IMR-90 (cell line): ENCODE measurements around the gene DNM3. TPM values are rescaled to one million over a fixed set of nuclear protein-coding genes. Genes with fewer than 3 reads are reported as not detected.

Source experiments
- ATAC-seq: fragments of 200-7000 bp; cut with Tn5 transposase; 2 replicates; pipeline ENCODE4 v1.9.1; 2020; ENCODE audit warnings: low read depth, mild to moderate bottlenecking, moderate library complexity
- BruUV-seq: library from RNA; stranded (reverse); fragments of 400-500 nt; replicated peaks from 2 replicates; lab custom pipeline; 2021; lab: Mats Ljungman, UMichigan
- CTCF ChIA-PET: fragments of 300-600 bp; formaldehyde crosslinking; extraction: SDS; loops from one replicate; lab custom pipeline; 2021; ENCODE audit warnings: antibody characterized with exemption; lab: Yijun Ruan, JAX
- POLR2A ChIA-PET: fragments of 300-600 bp; sonication (Branson Sonifier 250); formaldehyde crosslinking; loops from one replicate; lab custom pipeline; 2022; ENCODE audit warnings: antibody characterized with exemption; ENCODE audit not compliant: unreplicated experiment; lab: Charles Lee
- DNase-seq: peaks from one replicate; pipeline ENCODE4 v3.0.0; 2013
- H2AFZ ChIP-seq: replicated peaks from 2 replicates; pipeline ENCODE3; 2013; ENCODE audit warnings: low read length, mild to moderate bottlenecking; ENCODE audit not compliant: poor library complexity
- H2AK5ac ChIP-seq: 2 replicates; pipeline ENCODE4 v1.6.1; 2013; ENCODE audit warnings: low read depth, low read length, inconsistent platforms
- H2AK9ac ChIP-seq: replicated peaks from 2 replicates; pipeline ENCODE3; 2013; ENCODE audit warnings: mild to moderate bottlenecking, low read depth, low read length, moderate library complexity; ENCODE audit not compliant: poor library complexity
- H2BK120ac ChIP-seq: 2 replicates; pipeline ENCODE4 v1.6.1; 2013; ENCODE audit warnings: low read depth, low read length, inconsistent platforms
- H2BK15ac ChIP-seq: 3 replicates; pipeline ENCODE4 v1.6.1; 2013; ENCODE audit warnings: low read depth, low read length, inconsistent platforms
- H2BK20ac ChIP-seq: 2 replicates; pipeline ENCODE4 v1.6.1; 2013; ENCODE audit warnings: low read depth, mild to moderate bottlenecking, inconsistent platforms, low read length, moderate library complexity
- H2BK5ac ChIP-seq: 2 replicates; pipeline ENCODE4 v1.6.1; 2013; ENCODE audit warnings: mild to moderate bottlenecking, low read depth, low read length, inconsistent platforms; ENCODE audit not compliant: poor library complexity, severe bottlenecking
- H3K14ac ChIP-seq: replicated peaks from 2 replicates; pipeline ENCODE4 v1.6.1; 2013; ENCODE audit warnings: low read depth, low read length, inconsistent platforms
- H3K18ac ChIP-seq: 2 replicates; pipeline ENCODE4 v1.6.1; 2013; ENCODE audit warnings: low read depth, low read length, control low read depth
- H3K23ac ChIP-seq: 2 replicates; pipeline ENCODE4 v1.6.1; 2013; ENCODE audit warnings: low read depth, low read length, inconsistent platforms
- H3K27ac ChIP-seq: 2 replicates; pipeline ENCODE4 v1.5.1; 2013; ENCODE audit warnings: mild to moderate bottlenecking, control low read depth, low read length; ENCODE audit not compliant: insufficient read depth
- H3K27me3 ChIP-seq: 2 replicates; pipeline ENCODE4 v1.6.1; 2013; ENCODE audit warnings: low read length; ENCODE audit not compliant: control insufficient read depth, insufficient read depth
- H3K36me3 ChIP-seq: 2 replicates; pipeline ENCODE4 v1.6.1; 2013; ENCODE audit warnings: low read length, mixed read lengths; ENCODE audit not compliant: control insufficient read depth, insufficient read depth
- H3K4ac ChIP-seq: 2 replicates; pipeline ENCODE4 v1.6.1; 2013; ENCODE audit warnings: low read depth, low read length, inconsistent platforms
- H3K4me1 ChIP-seq: 2 replicates; pipeline ENCODE4 v1.6.1; 2013; ENCODE audit warnings: low read length, mixed read lengths; ENCODE audit not compliant: control insufficient read depth, insufficient read depth
- H3K4me2 ChIP-seq: 2 replicates; pipeline ENCODE4 v1.6.1; 2013; ENCODE audit warnings: low read depth, mild to moderate bottlenecking, control low read depth, low read length, moderate library complexity
- H3K4me3 ChIP-seq: 2 replicates; pipeline ENCODE4 v1.5.1; 2013; ENCODE audit warnings: low read depth, mild to moderate bottlenecking, control low read depth, low read length, moderate library complexity; ENCODE audit not compliant: insufficient read depth
- H3K56ac ChIP-seq: 2 replicates; pipeline ENCODE4 v1.6.1; 2013; ENCODE audit warnings: low read length, inconsistent platforms; ENCODE audit not compliant: insufficient read depth; ENCODE audit errors: extremely low read depth
- H3K79me1 ChIP-seq, 2 experiments: 2 replicates each; pipeline ENCODE4 v1.6.1; 2013; ENCODE audit warnings: low read length in 2 of 2, inconsistent platforms in 1 of 2, low read depth in 1 of 2
- H3K9ac ChIP-seq: 2 replicates; pipeline ENCODE4 v1.6.1; 2013; ENCODE audit warnings: low read depth, low read length, control low read depth
- H3K9me1 ChIP-seq: 2 replicates; pipeline ENCODE4 v1.6.1; 2013; ENCODE audit warnings: low read length, inconsistent platforms; ENCODE audit not compliant: insufficient read depth
- H3K9me3 ChIP-seq: 2 replicates; pipeline ENCODE4 v1.6.1; 2013; ENCODE audit warnings: low read length; ENCODE audit not compliant: control insufficient read depth, insufficient read depth
- H4K20me1 ChIP-seq: 2 replicates; pipeline ENCODE4 v1.6.1; 2013; ENCODE audit warnings: low read length, inconsistent platforms; ENCODE audit not compliant: insufficient read depth
- H4K5ac ChIP-seq: 2 replicates; pipeline ENCODE4 v1.6.1; 2013; ENCODE audit warnings: mild to moderate bottlenecking, low read depth, low read length, control low read depth
- H4K8ac ChIP-seq, 2 experiments: 2 replicates each; pipeline ENCODE4 v1.6.1; 2013; ENCODE audit warnings: low read depth in 2 of 2, low read length in 2 of 2, control low read depth in 1 of 2, inconsistent platforms in 1 of 2
- H4K91ac ChIP-seq: 2 replicates; pipeline ENCODE4 v1.6.1; 2013; ENCODE audit warnings: low read depth, low read length, inconsistent platforms; ENCODE audit not compliant: insufficient read depth
- CEBPB ChIP-seq: IDR thresholded peaks from 2 replicates; pipeline ENCODE4 v1.6.1; 2012; ENCODE audit warnings: low read depth, low read length, improper control_type of control experiment
- CHD1 ChIP-seq: IDR thresholded peaks from 2 replicates; pipeline ENCODE4 v1.6.1; 2012; ENCODE audit warnings: low read depth, low read length, improper control_type of control experiment
- CTCF ChIP-seq: conservative IDR thresholded peaks from 2 replicates; pipeline ENCODE4 v1.5.1; 2012; ENCODE audit warnings: mild to moderate bottlenecking, low read depth, low read length, improper control_type of control experiment
- ELK1 ChIP-seq: fragments of 150-350 bp; IDR thresholded peaks from 2 replicates; pipeline ENCODE4 v1.6.1; 2016; ENCODE audit warnings: low read depth, mild to moderate bottlenecking, low read length, moderate library complexity, borderline replicate concordance
- FOS ChIP-seq: fragments of 150-350 bp; IDR thresholded peaks from 2 replicates; pipeline ENCODE4 v1.6.1; 2016; ENCODE audit warnings: low read depth, low read length
- MAFK ChIP-seq: IDR thresholded peaks from 2 replicates; pipeline ENCODE4 v1.6.1; 2012; ENCODE audit warnings: low read depth, low read length, improper control_type of control experiment
- MAZ ChIP-seq: IDR thresholded peaks from 2 replicates; pipeline ENCODE4 v1.6.1; 2012; ENCODE audit warnings: low read depth, mild to moderate bottlenecking, low read length, improper control_type of control experiment, moderate library complexity, borderline replicate concordance
- MXI1 ChIP-seq: IDR thresholded peaks from 2 replicates; pipeline ENCODE4 v1.6.1; 2012; ENCODE audit warnings: low read depth, mild to moderate bottlenecking, low read length, moderate library complexity, borderline replicate concordance
- NFE2L2 ChIP-seq: fragments of 150-350 bp; IDR thresholded peaks from 2 replicates; pipeline ENCODE4 v1.6.1; 2016; ENCODE audit warnings: low read depth, mild to moderate bottlenecking, low read length
- POLR2A ChIP-seq: IDR thresholded peaks from 2 replicates; pipeline ENCODE4 v1.6.1; 2012; ENCODE audit warnings: mild to moderate bottlenecking, low read depth, low read length
- RAD21 ChIP-seq: IDR thresholded peaks from 2 replicates; pipeline ENCODE4 v1.6.1; 2012; ENCODE audit warnings: low read length, improper control_type of control experiment
- RCOR1 ChIP-seq: IDR thresholded peaks from 2 replicates; pipeline ENCODE4 v1.6.1; 2012; ENCODE audit warnings: mild to moderate bottlenecking, low read length, improper control_type of control experiment; ENCODE audit not compliant: insufficient replicate concordance
- RFX5 ChIP-seq: IDR thresholded peaks from 2 replicates; pipeline ENCODE4 v1.8.0; 2012; ENCODE audit warnings: low read depth, mild to moderate bottlenecking, low read length, moderate library complexity
- SMC3 ChIP-seq: fragments of 150-350 bp; IDR thresholded peaks from 2 replicates; pipeline ENCODE4 v1.6.1; 2016; ENCODE audit warnings: low read depth, mild to moderate bottlenecking, antibody characterized with exemption, low read length, moderate library complexity
- WGBS, 2 experiments: methylation state at CpG; one replicate each; pipeline versions ENCODE4 v1.1.5 to v1.1.7; 2013; ENCODE audit warnings: missing lambda C conversion rate in 2 of 2; ENCODE audit not compliant: insufficient read length in 1 of 2; ENCODE audit errors: extremely low coverage in 2 of 2; 5-methylcytosine and 5-hydroxymethylcytosine counted together
- dilution Hi-C: fragments of 300-500 bp; cut with HindIII; formaldehyde crosslinking; loops from one replicate; pipeline ENCODE4 v1.14.3; 2018; ENCODE audit warnings: low sequenced_read_pairs; ENCODE audit not compliant: unreplicated experiment
- in situ Hi-C: fragments of 300-500 bp; cut with MboI; formaldehyde crosslinking; loops from 3 replicates; pipeline ENCODE4 v1.14.3; 2019; ENCODE audit warnings: low sequenced_read_pairs, inconsistent platforms, mixed read lengths
- intact Hi-C: fragments of 100-400 bp; cut with micrococcal nuclease; formaldehyde crosslinking; loops from 2 replicates; pipeline ENCODE4 v1.10.0; 2022
- polyA plus RNA-seq, 3 experiments: library from polyadenylated mRNA; depleted of rRNA; stranded (reverse); fragments of >200 nt; gene quantifications; 2 replicates each; pipeline ENCODE4 v1.2.3, GENCODE V29; 2012; ENCODE audit warnings: low replicate concordance in 1 of 3
- total RNA-seq: library from RNA; depleted of rRNA; stranded (reverse); fragments of >200 nt; gene quantifications from 2 replicates; pipeline ENCODE4 v1.2.3, GENCODE V29; 2012
- TF ChIP-seq, protein P1 (sequence below): fragments of 150-350 bp; IDR thresholded peaks from 2 replicates; pipeline ENCODE4 v1.6.1; 2017; ENCODE audit warnings: mild to moderate bottlenecking, antibody characterized with exemption, low read length, low read depth

DNM3 gene
- total and polyA plus RNA-seq, 2 of the 4 experiments (the other 2 are of a cell fraction) = 0.36 TPM

GRCh38 chr1:172109359-172109758 is 268.1 kb downstream of the DNM3 start:
- H4K91ac ChIP-seq = no peak overlapping the region
- H2AFZ ChIP-seq = no peak overlapping the region
- dilution Hi-C loops = no loop called here
- ChIA-PET CTCF (no interaction called here), POLR2A (no interaction called here)
- intact Hi-C loops = no loop called here
- no peak overlapping the region for H2AK5ac ChIP-seq
- H3K36me3 ChIP-seq = no peaks in the 10 kb centered on the region
- H4K5ac ChIP-seq = no peak overlapping the region
- DNase-seq (peak; percentile 22), ATAC-seq (no peak)
- WGBS, 2 experiments = no CpG with 5 or more reads among the region's 5 CpGs
- H2BK5ac ChIP-seq = no peak overlapping the region
- H4K20me1 ChIP-seq = no peaks in the 10 kb centered on the region
- in situ Hi-C loops = no loop called here
- H2BK120ac ChIP-seq = no peak overlapping the region
- no peak overlapping the region for H3K56ac ChIP-seq
- H3K27me3 ChIP-seq = no peaks in the 10 kb centered on the region
- no peak overlapping the region for H4K8ac ChIP-seq
- 0 out of 2 replicates have a peak overlapping the region, but pooled peaks have one; percentile 1 for H2BK20ac ChIP-seq
- H3K4me3 ChIP-seq = no peak overlapping the region
- H3K27ac ChIP-seq = no peak overlapping the region
- TF ChIP-seq FOS = no peak
- no peak for TF ChIP-seq RCOR1
- TF ChIP-seq, protein P1, sequence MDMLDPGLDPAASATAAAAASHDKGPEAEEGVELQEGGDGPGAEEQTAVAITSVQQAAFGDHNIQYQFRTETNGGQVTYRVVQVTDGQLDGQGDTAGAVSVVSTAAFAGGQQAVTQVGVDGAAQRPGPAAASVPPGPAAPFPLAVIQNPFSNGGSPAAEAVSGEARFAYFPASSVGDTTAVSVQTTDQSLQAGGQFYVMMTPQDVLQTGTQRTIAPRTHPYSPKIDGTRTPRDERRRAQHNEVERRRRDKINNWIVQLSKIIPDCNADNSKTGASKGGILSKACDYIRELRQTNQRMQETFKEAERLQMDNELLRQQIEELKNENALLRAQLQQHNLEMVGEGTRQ = no peak
- no peak for TF ChIP-seq RFX5
- no peak for TF ChIP-seq MAZ
- no peak for TF ChIP-seq MXI1
- no peak for TF ChIP-seq MAFK
- no peak for TF ChIP-seq SMC3
- TF ChIP-seq NFE2L2 = no peak
- no peak for TF ChIP-seq RAD21
- TF ChIP-seq POLR2A = no peak
- no peak for TF ChIP-seq CHD1
- no peak for TF ChIP-seq CTCF
- TF ChIP-seq ELK1 = no peak
- no peak for TF ChIP-seq CEBPB
- 0 out of 2 replicates have a peak overlapping the region, but pooled peaks have one; percentile 11 for H3K23ac ChIP-seq
- H3K4me1 ChIP-seq = no peaks in the 10 kb centered on the region
- no TSS peak for BruUV-seq
- no peaks in the 10 kb centered on the region for H3K9me3 ChIP-seq
- H3K9me1 ChIP-seq = no peaks in the 10 kb centered on the region
- no peak overlapping the region for H2BK15ac ChIP-seq
- H3K4me2 ChIP-seq = no peak overlapping the region
- H2AK9ac ChIP-seq = no peak overlapping the region
- H3K79me1 ChIP-seq = no peaks in the 10 kb centered on the region
- no peak overlapping the region for H3K9ac ChIP-seq
- no peak overlapping the region for H3K4ac ChIP-seq
- H3K18ac ChIP-seq = no peak overlapping the region
- 0 out of 2 replicates have a peak overlapping the region, but pooled peaks have one; percentile 58 for H3K14ac ChIP-seq
